HAP-1 (cell line): Measurements from ENCODE around the gene UGT1A9.
"Not testable (repeated sequence)": the region's sequence is repeated elsewhere in the genome, so short reads cannot be mapped to it uniquely, and the experiment has no call there.

ENCODE experiments used
- DNase-seq, 2 experiments: peaks; one replicate each; pipeline ENCODE4 v3.0.0-alpha.2; 2016 to 2020; ENCODE audit warnings: low spot score in 2 of 2
- H3K27me3 ChIP-seq: fragments of 250-450 bp; sonication (Bioruptor Pico); 2 replicates; pipeline ENCODE4 v1.5.1; 2020; ENCODE audit warnings: low read depth, mild to moderate bottlenecking, moderate library complexity
- H3K36me3 ChIP-seq: fragments of 250-450 bp; sonication (Bioruptor Pico); replicated peaks from 2 replicates; pipeline ENCODE4 v1.5.1; 2020; ENCODE audit warnings: mild to moderate bottlenecking
- H3K4me1 ChIP-seq: fragments of 250-450 bp; sonication (Bioruptor Pico); 2 replicates; pipeline ENCODE4 v1.5.1; 2020; ENCODE audit warnings: mild to moderate bottlenecking
- H3K4me3 ChIP-seq: fragments of 250-450 bp; sonication (Bioruptor Pico); 2 replicates; pipeline ENCODE4 v1.5.1; 2020; ENCODE audit warnings: mild to moderate bottlenecking, moderate library complexity
- H3K9me3 ChIP-seq: fragments of 250-450 bp; sonication (Bioruptor Pico); 2 replicates; pipeline ENCODE4 v1.5.1; 2020; ENCODE audit warnings: mild to moderate bottlenecking, moderate library complexity
- in situ Hi-C: fragments of 300-500 bp; cut with MboI; formaldehyde crosslinking; loops from 3 replicates; pipeline ENCODE4 v1.14.3; 2020; ENCODE audit warnings: low sequenced_read_pairs, inconsistent platforms, mixed read lengths

Gene UGT1A9

GRCh38 chr2:233745838-233746237 lies 74.1 kb downstream of the UGT1A9 start:
- in situ Hi-C loops, result not testable (repeated sequence)

GRCh38 chr2:233746475-233747282 lies 75.0 kb downstream of the UGT1A9 start:
- H3K36me3 ChIP-seq, result no peaks in the 10 kb centered on the region
- no peak for DNase-seq
- in situ Hi-C loops, result no loop called here

More at GRCh38 chr2:233745838-233746237, 74.1 kb downstream of the UGT1A9 start:
- not testable (repeated sequence) for H3K36me3 ChIP-seq, DNase-seq, H3K4me1 ChIP-seq, H3K27me3 ChIP-seq, H3K9me3 ChIP-seq, H3K4me3 ChIP-seq

GRCh38 chr2:233747283-233747544 lies 75.5 kb downstream of the UGT1A9 start:
- no peak overlapping the region for H3K4me3 ChIP-seq
- no peaks in the 10 kb centered on the region for H3K4me1 ChIP-seq
- peaks cover 3% of the 10 kb centered on the region for H3K9me3 ChIP-seq
- H3K36me3 ChIP-seq, result no peaks in the 10 kb centered on the region
- no peak for DNase-seq
- in situ Hi-C loops, result no loop called here
- H3K27me3 ChIP-seq, result no peaks in the 10 kb centered on the region

More at GRCh38 chr2:233746475-233747282, 75.0 kb downstream of the UGT1A9 start:
- H3K4me1 ChIP-seq, result no peaks in the 10 kb centered on the region
- H3K9me3 ChIP-seq, result peaks cover 3% of the 10 kb centered on the region
- H3K27me3 ChIP-seq, result no peaks in the 10 kb centered on the region
- no peak overlapping the region for H3K4me3 ChIP-seq

DNA sequence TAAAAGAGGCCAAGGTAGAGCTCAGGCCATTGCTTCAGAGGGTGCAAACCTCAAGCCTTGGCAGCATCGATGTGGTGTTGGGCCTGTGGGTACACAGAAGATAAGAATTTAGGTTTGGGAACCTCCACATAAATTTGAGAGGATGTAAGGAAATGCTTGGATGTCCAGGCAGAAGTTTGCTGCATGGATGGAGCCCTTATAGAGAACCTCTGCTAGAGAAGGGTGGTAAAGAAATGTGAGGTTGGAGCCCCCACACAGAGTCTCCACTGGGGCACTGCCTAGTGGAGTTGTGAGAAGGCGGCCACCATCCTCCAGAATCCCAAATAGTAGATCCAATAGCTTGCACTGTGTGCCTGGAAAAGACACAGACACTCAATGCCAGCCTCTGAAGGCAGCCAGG lies 79.0 kb downstream of the UGT1A9 start:
- DNase-seq, H3K4me1 ChIP-seq, in situ Hi-C loops: not testable (repeated sequence)

GRCh38 chr2:233751212-233752009 lies 79.7 kb downstream of the UGT1A9 start:
- DNase-seq, in situ Hi-C loops: not testable (repeated sequence)

More for the DNA sequence above, 79.0 kb downstream of the UGT1A9 start:
- not testable (repeated sequence) for H3K36me3 ChIP-seq, H3K9me3 ChIP-seq, H3K4me3 ChIP-seq, H3K27me3 ChIP-seq

GRCh38 chr2:233754872-233755611 lies 83.3 kb downstream of the UGT1A9 start:
- no peaks in the 10 kb centered on the region for H3K36me3 ChIP-seq
- H3K4me1 ChIP-seq, result peaks cover 8% of the 10 kb centered on the region
- peaks cover 3% of the 10 kb centered on the region for H3K9me3 ChIP-seq
- H3K4me3 ChIP-seq, result no peak overlapping the region
- H3K27me3 ChIP-seq, result no peaks in the 10 kb centered on the region
- DNase-seq, result no peak
- in situ Hi-C loops, result no loop called here

More at GRCh38 chr2:233751212-233752009, 79.7 kb downstream of the UGT1A9 start:
- not testable (repeated sequence) for H3K36me3 ChIP-seq, H3K27me3 ChIP-seq, H3K9me3 ChIP-seq, H3K4me3 ChIP-seq, H3K4me1 ChIP-seq

DNA sequence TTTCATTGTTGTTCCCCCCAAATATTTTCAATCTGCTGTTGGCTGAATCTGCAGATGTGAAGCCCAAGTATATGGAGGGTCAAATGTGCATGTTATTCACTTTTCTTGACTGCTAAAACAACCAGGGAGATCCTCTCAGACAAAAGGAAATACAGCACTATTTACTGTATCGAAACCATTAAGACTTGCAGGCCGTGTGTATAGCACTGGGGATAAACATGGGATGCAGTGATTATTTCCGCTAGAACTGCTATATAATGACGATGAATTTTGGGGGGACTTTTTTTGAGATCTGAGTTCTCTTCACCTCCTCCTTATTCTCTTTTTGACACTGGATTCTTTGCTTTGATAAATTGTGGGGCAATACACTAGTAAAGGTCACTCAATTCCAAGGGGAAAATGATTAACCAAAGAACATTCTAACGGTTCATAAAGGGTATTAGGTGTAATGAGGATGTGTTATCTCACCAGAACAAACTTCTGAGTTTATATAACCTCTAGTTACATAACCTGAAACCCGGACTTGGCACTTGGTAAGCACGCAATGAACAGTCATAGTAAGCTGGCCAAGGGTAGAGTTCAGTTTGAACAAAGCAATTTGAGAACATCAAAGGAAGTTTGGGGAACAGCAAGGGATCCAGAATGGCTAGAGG lies 84.9 kb downstream of the UGT1A9 start:
- no peaks in the 10 kb centered on the region; the same call in 1 of the 2 replicates for H3K9me3 ChIP-seq
- DNase-seq, result no peak
- H3K27me3 ChIP-seq, result no peaks in the 10 kb centered on the region
- peaks cover 8% of the 10 kb centered on the region for H3K4me1 ChIP-seq
- no peaks in the 10 kb centered on the region for H3K36me3 ChIP-seq
- in situ Hi-C loops, result no loop called here
- no peak overlapping the region for H3K4me3 ChIP-seq

DNA sequence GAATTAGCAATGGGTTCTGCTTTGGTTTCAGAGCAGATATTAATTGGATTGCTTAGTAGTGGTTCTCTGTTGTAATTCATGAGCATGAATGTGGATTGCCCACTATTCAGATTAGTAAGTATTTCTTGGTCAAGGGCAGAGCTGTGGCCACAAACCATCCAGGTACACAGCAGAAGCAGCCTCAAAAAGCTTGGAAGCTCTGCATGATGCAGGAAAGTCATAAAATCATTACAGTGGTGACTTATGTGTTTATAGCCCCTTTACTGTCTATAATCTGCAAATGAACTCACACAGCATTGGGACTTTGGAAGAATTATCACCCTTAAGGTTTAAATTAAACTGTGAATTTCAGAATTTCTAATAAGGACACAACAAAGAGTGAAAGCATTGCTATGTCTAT lies 86.4 kb downstream of the UGT1A9 start:
- Histone ChIP-seq H3K4me1 (peaks cover under 1% of the 10 kb centered on the region; the same call in 1 of the 2 replicates), H3K27me3 (peaks cover 7% of the 10 kb centered on the region; the same call in 1 of the 2 replicates), H3K4me3 (no peak overlapping the region), H3K36me3 (no peaks in the 10 kb centered on the region), H3K9me3 (no peaks in the 10 kb centered on the region)
- in situ Hi-C loops, result no loop called here
- no peak for DNase-seq

DNA sequence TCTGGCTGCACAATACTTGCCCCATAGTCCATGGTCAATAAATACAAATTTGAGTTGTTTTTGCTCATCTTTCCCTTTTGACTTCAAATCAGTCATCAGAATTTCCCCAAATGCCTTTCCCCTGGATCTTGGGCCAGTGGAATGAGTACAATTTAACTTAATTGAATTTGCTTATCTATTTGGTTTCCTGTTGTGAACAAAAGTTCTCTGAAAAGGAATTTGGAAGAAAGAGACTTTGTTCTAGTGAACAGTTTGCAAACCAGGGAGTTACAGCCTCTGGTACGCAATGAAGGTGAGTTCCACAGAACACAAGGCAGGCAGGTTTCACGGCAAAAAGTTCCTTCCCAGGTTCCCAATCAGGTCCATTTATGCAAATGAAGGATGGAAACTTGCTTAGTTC lies 87.2 kb downstream of the UGT1A9 start:
- in situ Hi-C loops, result no loop called here
- H3K36me3 ChIP-seq, result no peaks in the 10 kb centered on the region
- H3K27me3 ChIP-seq, result peaks cover 11% of the 10 kb centered on the region; the same call in 1 of the 2 replicates
- no peak for DNase-seq
- H3K4me3 ChIP-seq, result no peak overlapping the region
- no peaks in the 10 kb centered on the region for H3K4me1 ChIP-seq
- H3K9me3 ChIP-seq, result no peaks in the 10 kb centered on the region

GRCh38 chr2:233760043-233760442 lies 88.3 kb downstream of the UGT1A9 start, which contains the start of gene UGT1A1:
Gene UGT1A1, plus strand, starts transcription at chr2:233760270. Its CDS starts 18 bp downstream, at chr2:233760288.
- Histone ChIP-seq H3K27me3 (peaks cover 12% of the 10 kb centered on the region; the same call in 1 of the 2 replicates), H3K4me3 (no peak within 1 kb of the TSS), H3K9me3 (no peaks in the 10 kb centered on the region), H3K36me3 (no peaks in the 10 kb centered on the region), H3K4me1 (no peaks in the 10 kb centered on the region)
- DNase-seq, result no peak
- in situ Hi-C loops, result no loop called here

DNA sequence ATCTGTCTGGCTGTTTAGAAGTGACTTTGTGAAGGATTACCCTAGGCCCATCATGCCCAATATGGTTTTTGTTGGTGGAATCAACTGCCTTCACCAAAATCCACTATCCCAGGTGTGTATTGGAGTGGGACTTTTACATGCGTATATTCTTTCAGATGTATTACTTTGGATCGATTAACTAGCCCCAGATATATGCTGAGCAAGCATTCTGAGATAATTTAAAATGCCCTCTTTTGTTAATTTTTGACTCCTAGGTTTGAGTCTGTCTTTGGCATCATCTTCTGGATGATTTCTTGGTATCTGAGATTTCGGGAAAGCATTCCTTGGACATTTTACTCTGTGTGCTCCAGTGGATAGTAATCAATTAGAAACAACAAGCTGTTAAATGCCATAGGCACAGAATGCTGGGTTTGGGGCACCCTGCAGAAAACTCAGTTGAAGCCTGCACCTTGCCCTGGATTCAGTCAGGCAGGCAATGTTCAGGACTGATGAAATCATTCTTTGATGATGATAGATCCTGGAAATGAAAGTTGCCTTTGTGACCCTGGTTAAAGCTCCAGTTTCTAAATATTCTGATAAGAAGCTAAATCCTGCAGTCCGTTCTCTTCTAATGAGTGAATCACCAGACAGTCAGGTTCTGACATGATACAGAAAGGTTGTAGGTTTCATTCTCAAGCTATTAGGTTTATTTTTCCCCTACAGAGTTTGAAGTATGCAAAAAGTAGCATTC lies 89.5 kb downstream of the UGT1A9 start:
- Histone ChIP-seq H3K9me3 (no peaks in the 10 kb centered on the region), H3K4me3 (no peak overlapping the region), H3K4me1 (no peaks in the 10 kb centered on the region), H3K27me3 (peaks cover 12% of the 10 kb centered on the region; the same call in 1 of the 2 replicates), H3K36me3 (no peaks in the 10 kb centered on the region)
- DNase-seq, result no peak
- in situ Hi-C loops, result no loop called here

DNA sequence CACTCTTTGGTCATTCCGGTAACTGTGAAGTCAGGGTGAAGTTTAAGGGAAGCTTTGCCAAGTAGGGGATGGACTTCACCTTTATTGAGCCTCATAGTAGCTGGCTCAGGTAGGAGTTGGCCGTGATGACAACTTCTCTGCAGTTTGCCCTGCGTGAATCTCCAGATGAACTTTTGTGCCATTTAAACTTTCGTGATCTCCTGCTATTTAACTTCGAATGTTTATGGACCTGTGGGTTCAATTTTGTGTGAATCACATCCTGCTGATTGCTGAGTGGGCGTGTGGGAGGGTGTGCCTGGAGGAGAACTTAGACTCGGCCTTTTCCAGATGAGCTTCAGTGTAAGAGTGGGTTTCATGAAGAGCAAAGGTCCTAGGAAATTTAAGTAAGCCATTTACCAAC lies 92.6 kb downstream of the UGT1A9 start:
- in situ Hi-C loops, result no loop called here

DNA sequence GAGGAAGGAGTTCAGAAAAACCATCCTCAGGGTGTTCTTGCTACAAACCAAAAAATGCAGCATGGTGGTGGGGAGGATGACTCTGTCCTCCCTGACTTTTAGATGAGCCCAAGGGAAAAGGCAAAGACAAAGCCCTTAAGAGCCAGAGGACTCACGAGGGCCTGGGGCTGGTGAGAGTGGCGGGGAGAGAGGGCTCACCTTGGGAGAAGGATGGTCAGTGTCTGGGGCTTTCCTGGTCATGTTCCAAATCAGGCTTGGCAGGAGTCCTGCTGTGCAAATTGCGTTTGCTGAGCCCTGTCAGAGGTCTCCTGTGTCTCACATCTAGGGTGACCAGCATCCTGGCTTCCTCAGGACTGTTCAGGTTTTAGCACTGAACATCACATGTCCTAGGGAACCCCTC lies 93.1 kb downstream of the UGT1A9 start:
- DNase-seq, result no peak
- no peaks in the 10 kb centered on the region for H3K4me1 ChIP-seq
- peaks cover 12% of the 10 kb centered on the region; the same call in 1 of the 2 replicates for H3K27me3 ChIP-seq
- H3K4me3 ChIP-seq, result no peak overlapping the region
- in situ Hi-C loops, result no loop called here
- no peaks in the 10 kb centered on the region for H3K36me3 ChIP-seq
- no peaks in the 10 kb centered on the region for H3K9me3 ChIP-seq

More for the DNA sequence above, 92.6 kb downstream of the UGT1A9 start:
- DNase-seq, result no peak
- H3K27me3 ChIP-seq, result peaks cover 12% of the 10 kb centered on the region; the same call in 1 of the 2 replicates
- no peak overlapping the region for H3K4me3 ChIP-seq
- no peaks in the 10 kb centered on the region for H3K9me3 ChIP-seq
- H3K4me1 ChIP-seq, result no peaks in the 10 kb centered on the region
- H3K36me3 ChIP-seq, result no peaks in the 10 kb centered on the region
